Naive B cell (primary cell): ENCODE measurements around the gene FOXQ1. TPM values are rescaled to one million over a fixed set of nuclear protein-coding genes. Genes with fewer than 3 reads are reported as not detected.
"Not testable (repeated sequence)": the region's sequence is repeated elsewhere in the genome, so short reads cannot be mapped to it uniquely, and the experiment has no call there.

Source experiments
- ATAC-seq, 2 donors: fragments of 150-1000 bp; cut with Tn5 transposase; 2 replicates each; pipeline ENCODE4 v1.10.0; 2021; ENCODE audit warnings: low read depth in 2 of 2, mild to moderate bottlenecking in 2 of 2, moderate library complexity in 2 of 2
- DNase-seq: peaks from one replicate; pipeline ENCODE4 v3.0.0; 2022
- H3K27ac Mint-ChIP-seq, 6 donors: one replicate each; pipeline ENCODE4 v1.8.0; 2020 to 2022; ENCODE audit warnings: mild to moderate bottlenecking in 6 of 6, mixed read lengths in 6 of 6, moderate library complexity in 5 of 6, inconsistent platforms in 2 of 6
- H3K27me3 Mint-ChIP-seq, 3 donors: one replicate each; pipeline ENCODE4 v1.8.0; 2021 to 2022; ENCODE audit warnings: mixed read lengths in 3 of 3, mild to moderate bottlenecking in 1 of 3
- H3K36me3 Mint-ChIP-seq, 2 donors: one replicate each; pipeline ENCODE4 v1.8.0; 2020 to 2022; ENCODE audit warnings: mixed read lengths in 2 of 2, inconsistent platforms in 1 of 2, mild to moderate bottlenecking in 1 of 2
- H3K4me1 Mint-ChIP-seq, 3 donors: one replicate each; pipeline ENCODE4 v1.8.0; 2020 to 2022; ENCODE audit warnings: mixed read lengths in 3 of 3, inconsistent platforms in 1 of 3, mild to moderate bottlenecking in 1 of 3, moderate library complexity in 1 of 3
- H3K4me3 Mint-ChIP-seq, 8 donors: one replicate each; pipeline ENCODE4 v1.8.0; 2020 to 2022; ENCODE audit warnings: mild to moderate bottlenecking in 8 of 8, mixed read lengths in 8 of 8, moderate library complexity in 8 of 8, inconsistent platforms in 2 of 8
- H3K9me3 Mint-ChIP-seq, 7 donors: one replicate each; pipeline ENCODE4 v1.8.0; 2020 to 2022; ENCODE audit warnings: mixed read lengths in 7 of 7, mild to moderate bottlenecking in 5 of 7, inconsistent platforms in 2 of 7, moderate library complexity in 1 of 7
- polyA plus RNA-seq, 6 donors: library from polyadenylated mRNA; unstranded; fragments of 300-500 nt; fragmentation: Illumina TruSeq; gene quantifications; one replicate each; pipeline ENCODE4 v1.2.3, GENCODE V29; 2021; ENCODE audit warnings: low read depth in 6 of 6

FOXQ1 gene
- polyA plus RNA-seq, 6 donors from 2014 or later = not detected

DNA sequence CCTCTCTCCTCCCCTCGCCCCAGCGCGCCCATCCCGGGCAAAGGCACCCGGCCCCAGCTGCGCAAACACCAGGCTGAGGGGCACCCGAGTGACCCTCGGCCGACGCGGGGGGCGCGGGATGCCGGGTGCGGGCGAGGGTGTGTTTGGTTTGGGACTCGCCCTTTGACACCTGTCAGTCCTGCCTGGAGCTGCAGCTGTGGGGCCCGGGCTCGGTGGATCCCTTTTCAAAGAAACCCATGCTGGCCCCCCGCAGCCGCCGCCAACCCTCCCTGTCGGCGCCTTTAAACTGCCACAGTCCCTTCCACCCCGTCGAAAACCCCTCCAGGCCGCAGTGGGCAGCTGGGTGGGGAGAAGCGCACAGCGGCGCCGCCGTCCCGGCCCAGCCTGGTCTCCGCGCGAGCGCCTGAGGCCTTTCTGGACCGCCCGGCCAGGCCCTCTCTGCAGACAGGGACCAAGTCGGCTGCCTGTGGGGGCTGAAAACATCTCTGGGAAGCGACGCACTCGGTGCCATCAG is 5.5 kb downstream of the FOXQ1 start:
- Mint-ChIP-seq H3K27ac (peak overlapping the region in 1 of 6 donors; percentile 76), H3K27me3 (peaks cover 39 to 46% (median 43%) of the 10 kb centered on the region in 3 donors), H3K36me3 (peaks cover 0 to 7% of the 10 kb centered on the region in 2 donors), H3K4me1 (peaks cover 16 to 21% (median 16%) of the 10 kb centered on the region in 3 donors), H3K4me3 (peak overlapping the region in 4 of 8 donors; percentile 52 to 64 (median 62)), H3K9me3 (peaks cover 0 to 6% (median 4%) of the 10 kb centered on the region in 7 donors)
- DNase-seq = no peak
- ATAC-seq = no peak

DNA sequence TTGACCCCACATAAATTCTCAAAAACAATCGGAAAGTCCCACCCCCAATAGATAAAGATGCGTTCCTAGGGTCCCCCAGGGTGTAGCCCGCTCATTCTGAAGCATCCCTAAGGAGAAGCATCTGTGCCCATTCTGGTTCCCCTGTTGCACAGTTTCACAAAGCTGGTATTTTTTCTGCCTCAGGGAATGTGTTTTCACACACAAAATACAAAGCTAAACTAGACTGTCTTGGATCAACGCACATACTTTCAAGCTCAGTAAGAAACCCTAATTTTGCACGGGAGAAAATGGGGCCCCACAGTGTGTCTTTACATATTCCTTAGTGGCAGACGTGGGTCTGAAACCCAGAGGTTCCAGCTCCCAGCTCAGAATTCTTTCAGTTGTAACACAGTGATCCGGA is 6.1 kb downstream of the FOXQ1 start:
- peaks cover 0 to 7% of the 10 kb centered on the region in 2 donors for H3K36me3 Mint-ChIP-seq
- H3K4me1 Mint-ChIP-seq = peaks cover 14 to 19% (median 14%) of the 10 kb centered on the region in 3 donors
- ATAC-seq (no peak), DNase-seq (no peak)
- peak overlapping the region in 1 of 6 donors; percentile 28 for H3K27ac Mint-ChIP-seq
- peaks cover 41 to 47% (median 46%) of the 10 kb centered on the region in 3 donors for H3K27me3 Mint-ChIP-seq
- peaks cover 0 to 6% (median 4%) of the 10 kb centered on the region in 7 donors for H3K9me3 Mint-ChIP-seq
- peak overlapping the region in 7 of 8 donors; percentile 14 to 77 (median 61) for H3K4me3 Mint-ChIP-seq

DNA sequence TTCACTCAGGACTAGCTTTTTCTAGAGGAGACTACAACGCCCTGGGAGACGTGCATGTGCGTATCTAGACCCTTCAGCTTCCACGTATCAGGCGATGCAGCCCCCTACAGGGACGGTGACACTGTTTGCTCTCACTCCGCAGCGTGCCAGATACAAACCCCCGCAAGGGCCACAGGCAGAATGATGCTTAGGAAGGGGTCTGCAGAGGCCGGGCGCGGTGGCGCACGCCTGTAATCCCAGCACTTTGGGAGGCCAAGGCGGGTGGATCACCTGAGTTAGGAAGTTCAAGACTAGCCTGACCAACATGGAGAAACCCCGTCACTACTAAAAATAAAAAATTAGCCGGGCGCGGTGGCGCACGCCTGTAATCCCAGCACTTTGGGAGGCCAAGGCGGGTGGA is 6.7 kb downstream of the FOXQ1 start:
- peaks cover 14 to 19% (median 14%) of the 10 kb centered on the region in 3 donors for H3K4me1 Mint-ChIP-seq
- DNase-seq, ATAC-seq, H3K36me3 Mint-ChIP-seq, H3K27ac Mint-ChIP-seq, H3K9me3 Mint-ChIP-seq: not testable (repeated sequence)
- H3K4me3 Mint-ChIP-seq = peak overlapping the region in 1 of 8 donors; percentile 14
- H3K27me3 Mint-ChIP-seq = peaks cover 41 to 47% (median 46%) of the 10 kb centered on the region in 3 donors

DNA sequence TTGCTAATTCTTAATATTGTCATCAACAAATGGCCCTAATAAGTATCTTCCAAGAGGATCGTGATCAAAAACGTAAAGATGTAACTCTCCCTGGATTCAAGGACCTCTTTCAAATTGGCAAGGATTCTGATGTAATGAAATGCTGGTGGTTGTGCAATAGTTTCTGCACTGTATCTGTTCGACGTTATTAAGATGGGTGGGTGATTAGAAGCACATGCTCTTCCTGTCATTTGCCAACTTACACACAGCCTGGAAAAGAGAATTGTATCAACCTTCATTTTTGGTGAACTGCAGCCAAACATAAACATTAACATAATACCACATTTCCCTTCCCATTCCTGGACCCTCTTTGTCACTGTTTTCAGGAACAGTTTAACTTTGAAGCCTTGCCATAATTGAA is 9.8 kb downstream of the FOXQ1 start:
- no peak for DNase-seq
- Mint-ChIP-seq H3K4me3 (peak overlapping the region in 1 of 8 donors; percentile 16), H3K27me3 (peaks cover 38 to 51% (median 49%) of the 10 kb centered on the region in 3 donors), H3K4me1 (peaks cover 0 to 5% (median 4%) of the 10 kb centered on the region in 3 donors), H3K36me3 (no peaks in the 10 kb centered on the region), H3K9me3 (peaks cover 0 to 6% (median 3%) of the 10 kb centered on the region in 7 donors), H3K27ac (no peak overlapping the region)
- no peak for ATAC-seq

DNA sequence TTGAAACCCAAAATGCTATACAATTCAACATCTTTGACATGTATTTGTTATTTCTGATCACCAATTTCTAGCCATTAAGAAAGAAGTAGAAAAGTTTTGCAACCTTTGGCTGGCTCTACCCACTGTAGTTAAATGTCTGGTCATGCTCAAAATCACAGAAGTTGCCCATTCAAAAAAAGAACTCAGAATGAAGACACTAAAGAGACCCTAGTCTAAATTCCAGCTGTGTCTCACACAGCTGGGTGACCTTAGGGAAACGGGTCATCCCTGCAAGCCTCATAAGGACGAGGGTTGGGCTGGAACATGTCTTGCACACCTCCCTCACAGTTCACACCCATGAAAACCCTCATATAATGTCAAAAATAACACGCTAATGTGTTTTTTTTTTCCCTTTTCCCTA is 10.3 kb downstream of the FOXQ1 start:
- no peak for ATAC-seq
- Mint-ChIP-seq H3K4me1 (peaks cover 0 to 7% (median 4%) of the 10 kb centered on the region in 3 donors), H3K27me3 (peaks cover 41 to 55% (median 53%) of the 10 kb centered on the region in 3 donors), H3K9me3 (peaks cover 0 to 6% (median 3%) of the 10 kb centered on the region in 7 donors), H3K27ac (no peak overlapping the region), H3K4me3 (peak overlapping the region in 1 of 8 donors; percentile 16), H3K36me3 (no peaks in the 10 kb centered on the region)
- DNase-seq = no peak

DNA sequence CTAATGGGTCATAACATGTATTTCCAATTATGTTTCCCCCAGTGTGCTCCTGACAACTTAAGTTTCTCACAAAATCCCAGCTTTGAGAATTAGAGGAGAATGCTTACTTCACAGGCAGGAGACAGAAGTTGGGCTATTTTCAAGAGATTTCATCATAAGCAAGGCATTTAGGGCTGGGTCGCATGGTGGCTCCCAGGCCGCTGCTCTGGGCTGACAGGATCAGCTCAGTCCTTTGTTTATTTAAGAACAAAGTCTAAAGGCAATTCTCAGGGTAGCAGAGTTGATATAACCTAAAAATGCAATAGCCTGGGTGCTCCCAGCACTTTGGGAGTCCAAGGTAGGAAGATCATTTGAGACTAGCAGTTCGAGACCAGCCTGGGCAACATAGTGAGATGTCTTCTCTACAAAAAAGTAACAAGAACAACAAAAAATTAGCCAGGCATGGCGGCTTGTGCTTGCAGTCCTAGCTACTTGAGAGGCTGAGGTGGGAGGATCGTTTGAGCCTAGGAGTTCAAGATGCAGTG is 10.9 kb downstream of the FOXQ1 start:
- peaks cover 41 to 60% (median 57%) of the 10 kb centered on the region in 3 donors for H3K27me3 Mint-ChIP-seq
- H3K4me3 Mint-ChIP-seq = no peak overlapping the region
- peaks cover 0 to 7% (median 4%) of the 10 kb centered on the region in 3 donors for H3K4me1 Mint-ChIP-seq
- H3K36me3 Mint-ChIP-seq = no peaks in the 10 kb centered on the region
- DNase-seq (no peak), ATAC-seq (no peak)
- no peak overlapping the region for H3K27ac Mint-ChIP-seq
- H3K9me3 Mint-ChIP-seq = peaks cover 0 to 6% (median 3%) of the 10 kb centered on the region in 7 donors

DNA sequence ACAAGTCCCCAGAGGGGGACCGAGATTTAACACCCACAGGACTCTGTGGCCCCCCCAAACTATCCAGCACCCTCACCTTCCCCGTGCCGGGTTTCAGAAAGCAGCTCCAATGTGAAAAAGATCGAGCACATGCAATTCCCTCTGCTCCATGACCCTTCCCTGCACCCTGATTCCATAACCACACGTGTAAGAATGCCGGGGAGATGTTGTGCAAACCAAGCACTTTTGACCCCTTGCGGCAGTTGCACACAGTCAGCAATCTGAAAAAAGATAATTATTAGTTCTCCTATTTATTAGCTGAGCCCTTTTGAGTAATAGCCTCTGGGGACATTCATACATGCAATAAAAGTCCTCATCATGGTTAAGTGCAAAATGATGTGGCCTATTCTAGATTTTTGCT is 13.0 kb downstream of the FOXQ1 start:
- H3K27ac Mint-ChIP-seq = no peak overlapping the region
- H3K4me3 Mint-ChIP-seq = no peak overlapping the region
- ATAC-seq (no peak), DNase-seq (no peak)
- H3K9me3 Mint-ChIP-seq = peaks cover 0 to 16% (median 5%) of the 10 kb centered on the region in 7 donors
- H3K4me1 Mint-ChIP-seq = peaks cover 0 to 5% (median 4%) of the 10 kb centered on the region in 3 donors
- H3K27me3 Mint-ChIP-seq = peaks cover 51 to 68% (median 63%) of the 10 kb centered on the region in 3 donors
- H3K36me3 Mint-ChIP-seq = no peaks in the 10 kb centered on the region

DNA sequence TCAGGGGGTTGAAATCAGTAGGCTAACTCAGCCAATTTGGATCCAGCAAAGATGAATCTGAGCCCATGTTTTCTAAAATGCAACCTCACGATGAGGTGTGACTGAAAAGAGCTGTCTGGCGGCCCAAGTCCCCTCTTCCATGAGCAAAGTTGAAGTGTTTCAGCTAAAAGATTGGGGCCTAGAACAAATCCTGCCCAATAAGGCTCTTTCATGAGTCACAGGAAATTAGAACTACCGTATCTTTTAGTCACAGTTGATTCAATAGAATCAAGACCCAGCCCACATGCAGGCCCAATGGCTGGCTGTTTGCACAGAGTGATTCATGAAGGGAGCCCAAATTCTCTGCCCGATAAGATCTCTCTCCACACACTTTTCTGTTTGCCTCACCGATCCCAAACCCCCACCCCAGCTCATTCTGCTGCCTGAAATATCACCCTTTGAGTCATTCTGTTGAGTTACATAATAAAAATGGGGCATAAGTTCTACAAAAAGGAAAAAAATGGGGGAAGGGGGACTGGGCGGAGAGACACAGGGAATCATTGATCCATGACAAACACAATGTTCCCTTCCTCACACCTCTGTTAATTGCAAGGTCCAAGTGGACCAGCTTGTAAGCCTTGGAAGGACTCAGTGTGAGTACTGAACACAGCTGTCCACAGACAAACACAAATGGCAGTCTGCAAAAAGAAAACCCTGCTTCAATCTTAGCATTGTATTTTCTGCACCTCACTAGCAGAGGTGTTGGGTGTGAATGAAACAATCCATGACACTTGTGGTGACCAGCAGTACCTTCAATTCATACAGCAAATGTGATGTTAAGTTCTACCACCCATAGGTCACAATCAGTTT is 13.8 kb downstream of the FOXQ1 start:
- no peaks in the 10 kb centered on the region for H3K36me3 Mint-ChIP-seq
- H3K4me1 Mint-ChIP-seq = peaks cover 0 to 5% (median 4%) of the 10 kb centered on the region in 3 donors
- H3K4me3 Mint-ChIP-seq = peak overlapping the region in 1 of 8 donors; percentile 1
- ATAC-seq (no peak), DNase-seq (no peak)
- H3K27me3 Mint-ChIP-seq = peaks cover 58 to 69% (median 68%) of the 10 kb centered on the region in 3 donors
- H3K27ac Mint-ChIP-seq = no peak overlapping the region
- peaks cover 0 to 23% (median 13%) of the 10 kb centered on the region in 7 donors for H3K9me3 Mint-ChIP-seq

DNA sequence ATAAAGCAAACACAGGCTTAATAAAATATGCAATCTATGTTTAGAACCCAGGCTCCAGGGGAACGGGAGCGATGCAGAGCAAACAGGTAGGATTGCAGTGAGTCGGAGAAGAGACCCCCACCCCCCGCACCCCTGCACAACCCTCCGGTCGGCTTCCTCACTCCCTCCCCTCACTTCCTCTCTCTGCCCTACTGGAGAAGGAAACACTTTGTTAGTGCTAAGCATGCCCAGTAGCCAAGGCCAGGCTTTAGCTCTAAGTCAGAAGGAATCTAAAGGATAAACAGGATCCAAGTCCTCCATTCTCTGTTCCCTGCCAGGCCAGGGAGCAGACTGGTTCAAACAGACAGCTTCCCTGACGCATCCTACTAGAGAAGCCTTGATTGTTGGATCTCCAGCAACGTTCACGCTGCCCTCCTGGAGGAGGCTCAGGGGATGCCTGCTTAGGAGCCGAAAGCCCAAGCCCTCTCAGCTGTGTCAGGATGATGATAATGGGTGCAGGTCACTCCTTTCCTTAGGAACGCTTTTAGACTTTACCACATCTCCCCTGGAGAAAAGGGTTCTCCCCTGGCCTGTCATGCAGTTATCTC is 14.7 kb downstream of the FOXQ1 start:
- H3K4me3 Mint-ChIP-seq = no peak overlapping the region
- peaks cover 0 to 5% (median 4%) of the 10 kb centered on the region in 3 donors for H3K4me1 Mint-ChIP-seq
- ATAC-seq (no peak), DNase-seq (no peak)
- H3K9me3 Mint-ChIP-seq = peaks cover 0 to 31% (median 17%) of the 10 kb centered on the region in 7 donors
- H3K27ac Mint-ChIP-seq = no peak overlapping the region
- H3K36me3 Mint-ChIP-seq = peaks cover 0 to 4% of the 10 kb centered on the region in 2 donors
- H3K27me3 Mint-ChIP-seq = peaks cover 56 to 69% (median 67%) of the 10 kb centered on the region in 3 donors

DNA sequence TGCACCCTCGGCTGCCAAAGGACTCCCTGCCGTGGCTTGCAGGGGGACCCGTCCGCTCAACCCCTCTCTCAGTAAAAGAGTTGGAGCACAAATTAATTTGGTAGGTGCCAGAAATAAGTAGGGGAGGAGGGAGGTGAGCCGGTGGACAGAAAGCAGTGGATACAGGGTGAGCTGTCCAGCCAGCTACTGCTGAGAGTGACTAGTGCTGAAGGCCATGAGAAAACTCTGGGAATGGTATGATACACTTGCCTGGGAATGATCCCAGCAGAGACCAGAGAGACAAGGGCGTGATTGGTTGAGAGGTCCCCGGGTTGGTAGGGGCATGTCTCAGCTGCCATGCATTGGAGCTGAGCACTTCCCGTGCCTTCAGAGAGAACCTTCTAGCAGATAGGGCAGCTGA is 15.7 kb downstream of the FOXQ1 start:
- DNase-seq = no peak
- H3K9me3 Mint-ChIP-seq = peaks cover 0 to 31% (median 17%) of the 10 kb centered on the region in 7 donors
- peaks cover 0 to 5% (median 4%) of the 10 kb centered on the region in 3 donors for H3K4me1 Mint-ChIP-seq
- peaks cover 55 to 63% (median 61%) of the 10 kb centered on the region in 3 donors for H3K27me3 Mint-ChIP-seq
- peaks cover 0 to 4% of the 10 kb centered on the region in 2 donors for H3K36me3 Mint-ChIP-seq
- H3K27ac Mint-ChIP-seq = no peak overlapping the region
- H3K4me3 Mint-ChIP-seq = no peak overlapping the region
- ATAC-seq = no peak

DNA sequence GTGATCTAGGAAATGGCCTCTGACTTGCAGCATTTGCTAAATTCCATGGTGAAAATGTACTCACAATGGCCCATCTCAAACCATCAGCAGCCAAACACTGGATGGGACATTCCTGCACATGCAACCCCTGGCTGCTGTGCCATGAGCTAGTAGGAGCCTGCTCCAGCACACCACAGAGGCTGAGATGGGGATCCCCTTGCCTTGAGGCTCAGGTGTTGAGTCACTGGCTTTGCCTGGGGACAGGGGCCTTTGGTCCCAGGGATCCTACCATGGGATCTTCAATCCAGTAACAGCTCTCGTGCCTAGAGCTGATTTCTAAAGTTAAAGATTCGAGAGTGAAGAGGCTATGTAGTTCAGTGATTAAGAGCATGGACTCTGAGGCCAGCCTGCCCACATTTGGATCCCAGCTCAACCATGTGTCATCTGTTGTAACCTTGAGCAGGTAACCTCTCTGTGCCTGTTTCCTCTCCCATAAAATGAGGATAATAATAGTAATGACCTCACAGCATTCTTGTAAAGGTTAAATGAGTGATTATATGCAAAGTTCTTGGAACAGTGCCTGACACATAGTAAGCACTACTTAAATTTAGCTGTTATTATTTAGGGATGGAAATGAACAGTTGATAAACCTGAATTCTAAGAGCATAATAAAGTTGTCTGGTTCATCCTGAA is 16.4 kb downstream of the FOXQ1 start:
- peaks cover 56 to 67% (median 66%) of the 10 kb centered on the region in 3 donors for H3K27me3 Mint-ChIP-seq
- peaks cover 0 to 31% (median 17%) of the 10 kb centered on the region in 7 donors for H3K9me3 Mint-ChIP-seq
- no peak for ATAC-seq
- DNase-seq = no peak
- peaks cover 0 to 5% (median 4%) of the 10 kb centered on the region in 3 donors for H3K4me1 Mint-ChIP-seq
- H3K36me3 Mint-ChIP-seq = peaks cover 0 to 4% of the 10 kb centered on the region in 2 donors
- no peak overlapping the region for H3K27ac Mint-ChIP-seq
- no peak overlapping the region for H3K4me3 Mint-ChIP-seq

DNA sequence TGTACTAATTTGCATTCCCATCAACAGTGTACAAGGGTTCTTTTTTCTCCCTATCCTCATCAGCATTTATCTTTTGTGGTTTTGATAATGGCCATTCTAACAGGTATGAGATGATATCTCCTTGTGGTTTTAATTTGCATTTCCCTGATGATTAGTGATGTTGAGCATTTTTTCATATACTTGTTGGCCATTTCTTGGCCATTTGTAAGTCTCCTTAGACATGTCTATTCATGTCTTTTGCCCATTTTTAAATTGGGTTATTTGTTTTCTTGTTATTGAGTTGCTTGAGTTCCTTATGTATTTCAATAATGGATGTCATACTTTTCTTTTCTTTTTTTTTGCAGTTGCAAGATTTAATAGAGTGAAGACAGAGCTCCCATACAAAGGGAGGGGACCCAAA is 17.8 kb downstream of the FOXQ1 start:
- no peak overlapping the region for H3K27ac Mint-ChIP-seq
- no peak for DNase-seq
- no peak overlapping the region for H3K4me3 Mint-ChIP-seq
- peaks cover 63 to 70% (median 69%) of the 10 kb centered on the region in 3 donors for H3K27me3 Mint-ChIP-seq
- peaks cover 0 to 4% of the 10 kb centered on the region in 2 donors for H3K36me3 Mint-ChIP-seq
- H3K4me1 Mint-ChIP-seq = peaks cover 0 to 5% (median 4%) of the 10 kb centered on the region in 3 donors
- no peak for ATAC-seq
- H3K9me3 Mint-ChIP-seq = peaks cover 0 to 31% (median 17%) of the 10 kb centered on the region in 7 donors
